ENCODE results near the gene NAT9.

Gene NAT9

DNA sequence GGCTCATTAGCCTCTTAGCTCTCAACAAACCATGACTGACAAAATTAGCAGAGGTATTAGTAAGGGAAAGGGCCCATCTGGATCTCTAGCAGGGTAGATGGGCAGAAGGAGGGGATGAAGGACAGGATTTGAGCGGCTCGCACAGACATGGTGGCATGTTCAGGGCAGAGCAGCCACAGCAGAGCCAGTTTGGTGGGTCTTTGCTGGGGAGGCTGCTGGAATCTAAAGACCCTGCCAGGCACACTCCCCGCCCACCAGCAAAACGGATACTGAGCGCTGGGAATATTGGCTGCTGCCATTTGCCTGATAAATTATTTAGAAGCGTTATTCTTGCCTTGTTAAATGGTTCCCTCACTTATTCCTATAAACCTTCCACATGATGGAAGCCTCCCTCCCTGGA, 20.7 kb upstream of the NAT9 start:
- TF ChIP-seq, protein P1, sequence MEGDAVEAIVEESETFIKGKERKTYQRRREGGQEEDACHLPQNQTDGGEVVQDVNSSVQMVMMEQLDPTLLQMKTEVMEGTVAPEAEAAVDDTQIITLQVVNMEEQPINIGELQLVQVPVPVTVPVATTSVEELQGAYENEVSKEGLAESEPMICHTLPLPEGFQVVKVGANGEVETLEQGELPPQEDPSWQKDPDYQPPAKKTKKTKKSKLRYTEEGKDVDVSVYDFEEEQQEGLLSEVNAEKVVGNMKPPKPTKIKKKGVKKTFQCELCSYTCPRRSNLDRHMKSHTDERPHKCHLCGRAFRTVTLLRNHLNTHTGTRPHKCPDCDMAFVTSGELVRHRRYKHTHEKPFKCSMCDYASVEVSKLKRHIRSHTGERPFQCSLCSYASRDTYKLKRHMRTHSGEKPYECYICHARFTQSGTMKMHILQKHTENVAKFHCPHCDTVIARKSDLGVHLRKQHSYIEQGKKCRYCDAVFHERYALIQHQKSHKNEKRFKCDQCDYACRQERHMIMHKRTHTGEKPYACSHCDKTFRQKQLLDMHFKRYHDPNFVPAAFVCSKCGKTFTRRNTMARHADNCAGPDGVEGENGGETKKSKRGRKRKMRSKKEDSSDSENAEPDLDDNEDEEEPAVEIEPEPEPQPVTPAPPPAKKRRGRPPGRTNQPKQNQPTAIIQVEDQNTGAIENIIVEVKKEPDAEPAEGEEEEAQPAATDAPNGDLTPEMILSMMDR (conservative IDR thresholded peaks at IDR 0.05), result no peak
- no peak for TF ChIP-seq ZFX (IDR thresholded peaks at IDR 0.05)
- H3K27ac ChIP-seq, result no peak overlapping the region

DNA sequence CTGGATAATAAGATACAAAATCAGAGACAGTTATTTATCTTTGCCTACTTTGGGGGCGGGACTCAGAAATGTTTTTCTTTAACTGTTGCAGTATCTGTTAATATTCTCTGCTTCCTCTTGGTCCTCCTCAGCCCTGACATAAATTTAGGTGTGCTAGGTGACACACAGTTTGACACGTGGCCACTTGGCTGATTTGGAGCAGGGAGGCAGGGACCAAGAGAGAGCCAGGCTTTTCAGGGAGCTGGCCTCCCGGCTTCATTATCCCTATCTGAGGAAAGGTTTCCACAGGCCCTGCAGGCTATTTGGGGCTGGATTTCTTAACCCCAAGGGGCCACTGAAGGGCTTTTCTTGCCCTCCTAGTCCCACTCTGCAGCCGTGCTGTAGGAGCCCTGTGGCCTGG, 20.1 kb upstream of the NAT9 start:
- no peak overlapping the region for H3K27ac ChIP-seq
- TF ChIP-seq, protein P1 (conservative IDR thresholded peaks at IDR 0.05), result no peak
- no peak for TF ChIP-seq ZFX (IDR thresholded peaks at IDR 0.05)

DNA sequence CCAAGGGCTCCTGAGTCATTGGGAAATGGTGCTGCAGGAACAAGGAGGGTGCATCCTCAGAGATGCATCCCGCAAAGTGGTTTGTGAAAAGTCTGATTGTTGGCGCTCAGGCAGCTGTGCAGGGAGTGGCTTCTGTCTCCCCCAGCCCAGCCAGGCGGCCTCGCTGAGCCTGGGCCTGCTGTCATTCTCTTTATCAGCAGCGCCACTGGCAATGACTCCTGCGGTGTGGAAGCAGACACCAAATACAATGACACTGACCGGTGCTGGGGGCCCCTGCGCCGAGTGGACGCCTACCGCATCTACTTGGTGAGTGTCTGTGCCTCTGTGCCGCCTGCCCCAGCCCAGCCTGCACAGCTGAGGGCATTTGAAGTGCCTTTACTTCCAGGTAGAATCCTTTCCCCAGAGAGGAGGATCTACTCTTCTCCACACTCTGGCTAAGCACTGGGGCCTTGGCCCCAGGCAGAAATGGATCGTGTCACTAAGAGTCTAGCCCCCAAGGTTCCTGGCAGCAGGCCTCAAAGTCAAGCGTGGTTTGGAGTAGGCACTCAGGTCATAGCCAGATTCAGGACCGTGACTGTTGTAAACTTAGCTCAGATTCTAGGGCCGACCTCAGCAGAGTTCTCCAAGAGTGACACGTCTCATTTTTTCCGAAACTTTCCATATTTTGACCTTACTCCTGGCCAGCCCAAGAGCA, 19.3 kb upstream of the NAT9 start:
- no peak overlapping the region for H3K27ac ChIP-seq
- TF ChIP-seq, protein P1 (conservative IDR thresholded peaks at IDR 0.05), result no peak
- TF ChIP-seq ZFX (IDR thresholded peaks at IDR 0.05), result peak; percentile 6; the same call in 1 of the 2 replicates

DNA sequence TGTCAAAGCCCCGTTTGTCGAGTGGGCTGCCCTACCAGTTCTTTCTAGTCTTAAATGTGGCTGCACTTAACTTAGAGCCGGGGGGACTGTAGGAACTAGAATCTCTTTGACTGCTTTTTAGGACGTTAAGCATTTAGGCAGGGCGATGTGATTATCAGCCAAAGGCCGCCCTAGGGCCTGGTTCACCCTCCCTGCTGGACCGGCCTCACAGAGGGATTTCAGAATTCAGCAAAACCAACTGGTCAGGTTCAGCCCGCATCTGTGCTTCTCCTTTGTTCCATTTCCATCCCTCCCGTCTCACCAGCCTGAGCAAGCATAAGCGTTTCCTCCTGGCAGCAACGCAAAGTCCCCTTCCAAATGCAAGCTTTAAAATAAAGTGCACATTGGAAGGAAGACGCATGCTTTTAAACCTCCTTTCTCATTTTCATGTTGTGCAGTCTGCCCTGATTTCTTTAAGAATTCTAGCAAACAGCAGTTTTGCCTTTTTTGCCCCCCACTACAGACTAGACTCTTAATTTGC, 16.5 kb upstream of the NAT9 start:
- TF ChIP-seq ZFX (IDR thresholded peaks at IDR 0.05), result no peak
- TF ChIP-seq, protein P1 (conservative IDR thresholded peaks at IDR 0.05), result no peak
- no peak overlapping the region for H3K27ac ChIP-seq

DNA sequence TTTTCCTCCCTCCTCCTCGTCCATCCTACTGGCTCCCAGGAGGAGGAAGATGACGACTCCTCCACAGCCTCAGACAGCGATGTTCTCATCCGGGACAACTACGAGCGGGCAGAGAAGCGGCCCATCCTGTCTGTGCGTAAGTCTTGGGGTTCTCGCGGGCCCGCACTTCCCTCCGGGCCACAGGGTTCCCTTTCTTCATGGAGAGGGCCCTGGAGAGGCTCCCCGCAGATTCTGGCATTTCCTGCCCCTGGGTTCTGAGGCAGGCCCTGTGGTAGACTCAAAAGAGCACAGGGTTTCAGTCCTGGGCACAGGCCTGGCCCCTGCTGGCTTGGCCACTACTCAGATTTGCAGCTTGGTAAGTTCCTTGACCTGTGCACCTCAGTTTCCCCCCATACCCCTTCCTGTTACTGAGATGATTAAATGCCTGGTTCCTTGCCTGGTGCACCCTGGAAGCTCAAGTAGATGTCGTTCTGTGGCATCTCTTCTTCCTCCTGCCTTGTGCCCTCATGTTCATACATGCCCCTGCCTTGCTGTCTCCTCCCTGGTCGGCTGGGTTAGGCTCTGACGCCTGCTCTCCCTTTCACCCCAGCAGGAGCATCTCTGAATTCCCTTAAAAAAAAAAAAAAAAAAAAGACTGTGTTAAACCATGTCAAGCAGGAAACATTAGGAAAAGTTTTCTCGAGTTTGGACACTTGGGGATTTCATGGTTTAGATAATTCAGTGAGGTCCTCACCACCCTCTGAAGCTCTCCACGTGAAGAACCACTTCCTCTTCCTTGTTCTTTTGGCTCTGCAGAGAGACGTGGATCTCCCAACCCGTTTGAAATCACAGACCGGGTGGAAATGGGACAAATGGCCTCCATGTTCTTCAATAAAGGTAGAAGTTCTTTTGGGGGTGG, 14.3 kb upstream of the NAT9 start:
- TF ChIP-seq, protein P1 (conservative IDR thresholded peaks at IDR 0.05), result no peak
- no peak for TF ChIP-seq ZFX (IDR thresholded peaks at IDR 0.05)
- no peak overlapping the region for H3K27ac ChIP-seq

DNA sequence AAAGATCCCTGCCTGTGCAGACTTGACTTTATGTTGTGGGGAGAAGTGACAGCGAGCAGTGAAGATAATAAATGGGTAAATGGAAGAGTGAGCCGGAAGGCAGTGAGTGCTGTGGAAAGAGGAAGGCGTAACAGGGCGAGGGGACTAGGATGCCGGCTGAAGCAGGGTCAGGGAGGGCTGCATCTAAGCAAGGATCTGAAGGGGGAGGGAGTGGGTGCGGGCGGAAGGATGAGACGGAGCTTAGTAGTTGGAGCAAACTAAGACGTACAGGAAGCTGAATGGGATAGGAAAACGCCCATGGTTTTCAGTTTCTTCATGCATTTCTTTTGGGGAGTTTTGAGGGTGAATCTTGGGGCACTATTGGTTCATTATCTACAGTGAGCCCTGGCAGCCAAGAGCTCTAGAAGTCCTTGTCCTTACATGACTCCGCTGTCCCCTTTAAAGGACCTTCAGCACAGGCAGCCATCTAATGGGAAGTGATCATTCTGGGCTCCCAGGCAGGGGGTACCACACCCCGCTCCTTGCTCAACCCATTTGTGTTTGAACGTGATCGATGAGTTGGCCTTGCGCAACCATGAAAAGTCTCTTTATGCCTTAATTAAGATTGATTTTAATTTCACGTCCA, 10.4 kb upstream of the NAT9 start:
- TF ChIP-seq, protein P1 (conservative IDR thresholded peaks at IDR 0.05), result no peak
- no peak for TF ChIP-seq ZFX (IDR thresholded peaks at IDR 0.05)
- H3K27ac ChIP-seq, result no peak overlapping the region
